HG03342 (cell line): Measurements from ENCODE around the gene RBKS.
"Not testable (repeated sequence)": the region's sequence is repeated elsewhere in the genome, so short reads cannot be mapped to it uniquely, and the experiment has no call there.

ENCODE experiments used
- ATAC-seq: cut with Tn5 transposase; IDR thresholded peaks from one replicate; pipeline ENCODE4 v1.9.1; 2021; ENCODE audit warnings: mild to moderate bottlenecking, moderate library complexity; ENCODE audit not compliant: unreplicated experiment

The RBKS gene

GRCh38 chr2:27907547-27907946 is 17.4 kb upstream of the RBKS start:
- no peak for ATAC-seq

- no peak for ATAC-seq
These were observed 15.9 kb upstream of the RBKS start for GRCh38 chr2:27906074-27906473.

GRCh38 chr2:27904405-27904665 is 14.1 kb upstream of the RBKS start:
- no peak for ATAC-seq

GRCh38 chr2:27903649-27904404 is 13.6 kb upstream of the RBKS start:
- no peak for ATAC-seq

DNA sequence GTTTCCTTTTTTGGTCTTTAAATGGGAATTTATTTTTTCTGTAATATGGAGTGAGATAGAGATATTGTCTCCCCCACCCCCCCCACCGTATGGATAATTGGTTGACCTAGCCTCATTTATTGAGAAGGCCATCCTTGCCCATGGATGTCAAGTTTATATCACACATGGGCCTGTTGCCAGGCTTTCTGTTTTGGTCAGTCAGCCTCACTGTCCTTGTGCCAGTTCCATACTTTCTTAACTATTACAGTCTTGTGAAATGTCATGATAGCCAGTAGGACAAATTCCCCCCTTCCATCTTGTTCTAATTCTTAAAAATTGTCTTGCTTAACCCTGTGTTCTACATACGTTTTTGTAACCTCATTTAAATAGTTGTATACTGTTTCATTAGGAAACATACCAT is 12.8 kb upstream of the RBKS start:
- ATAC-seq: no peak

GRCh38 chr2:27902098-27902497 is 11.9 kb upstream of the RBKS start:
- ATAC-seq: no peak

DNA sequence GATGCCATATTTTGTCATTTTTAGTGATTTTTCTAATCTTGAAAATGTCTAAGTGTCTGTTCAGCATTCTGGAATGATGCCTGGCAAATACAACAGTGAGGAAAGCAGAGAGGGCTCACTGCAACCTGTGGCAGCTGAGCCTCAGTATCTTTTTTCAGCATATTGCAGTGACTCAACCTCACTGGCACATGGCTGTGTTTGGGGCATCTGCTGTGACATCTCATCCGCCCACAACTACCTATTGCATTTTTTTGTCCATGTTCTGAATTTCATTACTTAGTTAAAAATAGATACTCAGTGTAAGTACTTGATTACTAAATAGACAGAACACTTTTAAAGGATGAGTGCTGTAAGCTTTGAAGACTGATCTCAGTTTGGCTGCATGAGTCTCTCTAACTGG is 11.0 kb upstream of the RBKS start:
- ATAC-seq: no peak

DNA sequence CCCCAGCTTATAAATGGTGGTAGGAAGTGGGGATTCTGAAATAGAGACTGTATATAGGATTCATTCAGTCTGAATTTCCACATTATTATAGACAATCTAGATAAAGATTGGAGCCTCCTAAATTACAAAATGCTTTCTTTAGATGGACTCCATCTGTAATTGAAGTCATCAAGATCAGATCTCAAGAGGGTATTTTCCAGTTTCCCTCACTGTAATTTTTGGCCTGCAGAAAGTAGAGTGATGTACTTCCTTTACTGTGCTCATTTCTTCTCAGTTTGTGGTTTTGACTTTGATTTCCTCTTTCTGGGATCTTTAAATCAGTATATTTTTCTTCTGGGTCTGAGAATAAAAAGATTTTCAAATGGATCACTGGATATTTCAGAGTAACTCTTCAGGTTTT is 7.5 kb upstream of the RBKS start:
- no peak for ATAC-seq

GRCh38 chr2:27893006-27893405 is 2.8 kb upstream of the RBKS start:
- ATAC-seq: no peak

DNA sequence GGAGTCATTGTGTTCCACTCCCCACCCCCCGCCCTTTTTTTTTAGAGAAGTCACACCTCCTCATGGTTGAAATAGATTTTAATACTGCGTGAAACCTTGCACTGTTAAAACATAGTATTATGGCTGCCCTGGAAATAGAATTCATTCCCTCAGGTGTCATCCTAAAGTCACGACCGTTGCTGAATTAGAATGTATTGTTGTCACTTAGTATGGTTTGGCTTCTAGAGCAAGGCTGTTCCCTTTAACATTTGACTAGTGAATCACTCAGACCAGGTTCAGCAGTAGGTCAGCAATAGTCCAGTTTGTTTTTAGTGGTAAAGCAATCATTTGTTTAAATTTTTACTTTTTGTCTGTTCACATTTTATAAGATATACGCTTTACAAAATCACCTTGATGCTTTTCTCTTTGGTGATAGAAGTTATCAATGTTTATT is 1.5 kb upstream of the RBKS start:
- ATAC-seq: no peak

- peak; percentile 28 for ATAC-seq
These were observed 911 bp upstream of the RBKS start for GRCh38 chr2:27890924-27891672.

DNA sequence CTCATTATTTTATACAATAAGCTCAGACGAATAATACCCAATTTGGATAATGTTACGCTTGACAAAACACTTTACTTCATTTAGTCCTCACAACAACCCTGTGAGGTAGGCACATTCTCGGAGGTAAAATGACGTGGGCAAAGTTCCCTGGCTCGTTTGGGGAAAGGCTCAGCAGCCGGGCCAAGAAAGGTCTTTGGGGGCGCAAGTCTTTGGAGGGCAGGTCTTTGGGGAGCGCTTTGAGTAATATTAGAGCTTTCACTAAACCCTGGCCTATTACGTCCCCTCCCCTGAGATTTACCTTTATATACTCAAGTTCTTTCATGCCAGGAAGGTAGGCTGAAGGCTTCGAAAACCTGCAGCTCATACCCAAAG is 427 bp downstream of the RBKS start:
- ATAC-seq: no peak

DNA sequence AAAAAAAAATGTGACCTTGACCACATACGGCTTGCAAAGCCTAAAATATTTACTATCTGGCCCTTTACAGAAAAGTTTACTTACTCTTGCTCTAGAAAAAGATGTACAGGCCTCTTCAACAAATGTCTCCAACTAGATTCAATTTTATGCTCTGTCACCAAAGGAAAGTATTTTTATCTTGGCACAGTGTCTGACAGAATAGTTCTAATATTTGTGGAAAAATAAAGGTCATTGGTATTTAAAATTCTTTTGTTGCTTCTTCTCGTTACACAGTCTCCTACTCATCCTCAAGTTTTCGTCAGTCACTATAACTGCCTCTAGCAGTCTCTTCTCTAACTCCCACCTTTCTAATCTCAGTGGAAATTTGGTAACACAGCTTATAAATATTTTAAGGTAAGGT is 1.4 kb downstream of the RBKS start:
- ATAC-seq: no peak

GRCh38 chr2:27887830-27888229 is 2.4 kb downstream of the RBKS start:
- no peak for ATAC-seq

- no peak for ATAC-seq
These were observed 3.1 kb downstream of the RBKS start for GRCh38 chr2:27887111-27887510.

- no peak for ATAC-seq
These were observed 3.9 kb downstream of the RBKS start for GRCh38 chr2:27886322-27886721.

DNA sequence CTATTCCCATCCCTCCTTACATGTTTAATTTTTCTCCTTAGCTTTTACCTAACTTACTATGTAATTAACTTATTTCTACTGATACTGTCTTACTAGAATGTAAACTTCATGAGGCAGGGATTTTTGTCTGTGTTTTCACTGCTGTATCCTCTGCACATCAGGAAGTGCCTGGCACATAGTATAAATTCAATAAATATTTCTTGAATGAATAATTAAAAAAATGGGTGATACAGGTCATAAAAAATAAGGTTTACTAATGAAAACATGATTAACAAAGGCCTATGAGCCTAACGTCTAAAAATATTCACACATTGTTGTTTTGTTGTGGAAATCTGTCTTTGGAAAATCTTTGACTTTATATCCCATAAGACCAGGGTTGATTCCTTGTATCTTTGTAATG is 4.5 kb downstream of the RBKS start:
- no peak for ATAC-seq

DNA sequence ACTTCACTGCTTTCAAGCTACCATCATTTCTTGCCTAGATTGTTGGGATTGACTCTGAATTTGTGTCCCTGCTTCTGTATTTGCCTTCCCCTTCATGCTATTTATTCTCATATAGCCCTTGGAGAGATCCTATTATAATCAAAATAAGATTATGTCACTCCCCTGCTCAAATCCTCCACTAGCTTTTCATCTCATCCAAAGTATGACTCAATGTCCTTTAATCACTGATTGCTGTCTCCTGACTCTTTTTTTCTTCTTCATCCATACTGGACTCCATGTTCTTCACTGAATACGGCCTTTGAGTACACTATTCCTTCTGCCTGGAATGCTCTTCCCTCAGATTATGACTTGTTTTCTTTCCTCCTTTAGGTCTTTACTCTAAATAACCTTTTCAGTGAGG is 5.0 kb downstream of the RBKS start:
- ATAC-seq: no peak

DNA sequence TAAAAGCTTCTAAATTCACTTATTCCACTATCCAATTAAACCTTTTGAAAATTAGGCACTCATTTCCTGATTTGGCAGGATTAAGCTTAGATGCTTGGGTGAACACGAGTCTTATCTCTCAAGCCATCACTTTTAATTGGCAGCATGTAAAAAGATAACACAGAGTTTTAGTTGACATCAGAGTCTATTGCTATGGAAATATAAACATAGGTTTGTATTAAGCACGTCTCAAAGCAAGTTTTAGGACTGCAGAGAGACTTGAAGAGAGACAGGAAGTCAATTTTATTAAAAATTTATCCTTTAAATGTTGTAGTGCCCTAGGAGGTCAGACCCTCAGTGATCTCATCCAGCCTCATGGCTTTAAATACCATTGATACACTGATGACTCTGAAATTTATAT is 5.6 kb downstream of the RBKS start:
- no peak for ATAC-seq

GRCh38 chr2:27882584-27882922 is 7.6 kb downstream of the RBKS start:
- ATAC-seq: not testable (repeated sequence)

GRCh38 chr2:27881815-27882583 is 8.2 kb downstream of the RBKS start:
- not testable (repeated sequence) for ATAC-seq

DNA sequence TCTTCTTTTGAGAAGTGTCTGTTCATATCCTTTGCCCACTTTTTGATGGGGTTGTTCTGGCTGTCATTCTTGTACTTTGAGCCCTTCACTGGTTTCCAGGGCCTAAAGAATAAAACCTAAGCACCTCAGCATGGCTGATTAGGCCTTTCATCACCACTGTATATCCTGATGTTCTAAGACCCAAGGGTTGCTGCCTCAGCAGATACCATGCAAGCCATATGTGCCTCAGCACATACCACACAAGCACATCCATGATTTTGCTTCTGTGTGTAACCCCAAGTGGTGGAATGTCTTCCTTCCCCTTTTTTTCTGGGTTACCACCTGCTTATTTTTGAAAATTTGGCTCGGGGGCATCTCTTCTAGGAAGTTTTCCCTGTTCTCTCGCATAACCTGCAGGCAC is 11.4 kb downstream of the RBKS start:
- no peak for ATAC-seq
